SIG-M5 treated with dmso at 0.1 percent for 504 hours (cell line): ENCODE measurements around the gene C1orf56.
"Not testable (repeated sequence)": the region's sequence is repeated elsewhere in the genome, so short reads cannot be mapped to it uniquely, and the experiment has no call there.

Source experiments
- DNase-seq: peaks from one replicate; lab custom pipeline; 2025; ENCODE audit not compliant: unreplicated experiment; lab: John Stamatoyannopoulos, UW

C1orf56 gene

DNA sequence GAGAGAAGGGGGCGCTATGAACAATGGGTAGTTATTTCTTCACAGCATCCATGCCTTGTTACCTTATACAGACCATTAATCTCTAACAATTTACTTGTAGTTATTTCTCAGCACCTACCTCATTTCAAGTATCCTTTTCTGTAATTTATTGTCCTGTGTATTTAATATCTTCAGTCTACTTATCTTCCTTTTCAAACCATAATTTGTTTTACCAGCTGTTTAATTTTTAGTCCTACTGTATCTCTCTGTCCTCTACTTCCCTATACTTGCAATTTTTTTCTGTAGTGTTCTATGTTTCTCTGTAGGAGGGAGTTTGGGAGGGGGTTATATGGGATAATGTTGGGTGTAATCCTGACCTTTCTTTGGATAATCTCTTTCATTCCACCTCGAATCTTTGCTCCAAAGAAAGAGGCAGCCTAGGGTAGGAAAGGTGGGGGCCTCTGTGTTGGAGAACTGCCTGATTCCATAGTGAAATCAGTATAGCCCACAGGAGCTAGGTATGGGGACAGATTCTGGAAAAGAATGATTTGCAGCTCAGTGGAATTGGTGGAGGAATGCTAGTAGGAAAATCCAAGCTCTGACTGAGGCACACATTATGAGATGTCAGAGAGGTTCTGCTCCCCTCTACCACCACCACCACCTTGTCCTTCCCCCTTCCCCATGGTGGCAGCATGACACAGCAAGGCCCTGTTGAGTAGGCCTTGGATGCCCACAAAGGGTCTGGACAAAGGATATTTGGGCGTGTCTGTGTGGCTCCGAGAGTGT lies 13.3 kb downstream of the C1orf56 start:
- no peak for DNase-seq

DNA sequence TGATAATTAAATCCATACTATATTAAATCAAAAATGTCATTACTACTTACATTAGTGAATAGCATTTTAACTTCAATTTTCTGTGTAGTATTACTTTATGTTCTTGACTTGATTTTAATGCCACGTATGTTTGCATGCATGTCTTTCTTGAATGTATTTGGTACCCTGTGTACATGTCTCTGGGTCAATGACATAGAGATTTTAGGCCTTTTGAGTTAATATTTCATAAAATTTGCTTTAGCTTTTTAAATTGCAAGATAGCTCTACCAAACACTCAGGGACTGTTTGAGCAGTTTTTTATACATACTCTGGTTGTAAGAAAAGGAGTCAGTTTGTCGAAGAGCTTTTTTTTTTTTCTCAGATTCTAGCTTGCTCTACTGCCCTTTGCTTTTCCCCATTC lies 14.2 kb downstream of the C1orf56 start:
- DNase-seq: no peak

DNA sequence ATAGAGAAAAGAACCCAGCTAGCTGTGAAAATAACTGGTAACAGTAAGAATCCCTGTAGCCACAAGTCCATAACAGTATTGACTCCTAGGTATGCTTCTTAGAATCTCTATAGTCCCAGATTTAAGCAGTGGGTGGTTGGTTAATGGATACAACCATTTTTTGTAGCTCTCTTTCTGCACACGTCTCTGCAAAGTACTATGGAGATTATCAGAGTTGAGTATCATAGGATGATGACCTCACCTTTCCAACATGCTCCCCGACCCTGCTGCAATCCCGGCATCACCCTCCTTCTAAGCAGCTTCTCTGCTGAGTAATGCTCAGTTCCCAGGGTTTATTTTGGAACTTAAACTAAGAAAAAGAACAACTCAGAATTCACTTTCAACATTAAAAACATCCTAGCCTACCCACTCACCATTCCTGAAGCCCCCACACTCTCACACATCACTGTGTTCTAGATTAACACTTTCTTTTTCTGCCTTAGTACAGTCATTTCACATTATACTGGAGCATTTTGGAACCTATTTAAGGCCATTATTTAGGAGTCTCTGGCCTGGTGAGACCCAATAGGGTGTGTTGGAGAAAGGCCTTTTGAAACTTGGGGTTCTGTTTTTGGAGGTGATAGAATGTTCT lies 15.3 kb downstream of the C1orf56 start:
- no peak for DNase-seq

DNA sequence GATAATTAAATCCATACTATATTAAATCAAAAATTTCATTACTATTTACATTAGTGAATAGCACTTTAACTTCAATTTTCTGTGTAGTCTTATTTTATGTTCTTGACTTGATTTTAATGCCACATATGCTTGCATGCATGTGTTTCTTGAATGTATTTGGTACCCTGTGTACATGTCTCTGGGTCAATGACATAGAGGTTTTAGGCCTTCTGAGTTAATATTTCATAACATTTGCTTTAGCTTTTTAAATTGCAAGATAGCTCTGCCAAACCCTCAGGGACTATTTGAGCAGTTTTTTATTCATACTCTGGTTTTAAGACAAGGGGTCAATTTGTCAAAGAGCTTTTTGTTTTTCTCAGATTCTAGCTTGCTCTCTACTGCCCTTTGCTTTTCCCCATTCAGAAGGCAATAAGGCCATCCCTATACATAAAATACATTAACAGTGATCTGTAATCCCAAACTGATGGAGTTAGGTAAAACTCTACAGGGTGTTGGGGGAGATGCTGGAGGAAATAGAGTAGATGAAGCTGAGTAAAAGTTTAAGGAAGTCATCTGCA lies 17.6 kb downstream of the C1orf56 start:
- DNase-seq: no peak

- no peak for DNase-seq
Observed at GRCh38 chr1:151067185-151067584, 19.6 kb downstream of the C1orf56 start.

DNA sequence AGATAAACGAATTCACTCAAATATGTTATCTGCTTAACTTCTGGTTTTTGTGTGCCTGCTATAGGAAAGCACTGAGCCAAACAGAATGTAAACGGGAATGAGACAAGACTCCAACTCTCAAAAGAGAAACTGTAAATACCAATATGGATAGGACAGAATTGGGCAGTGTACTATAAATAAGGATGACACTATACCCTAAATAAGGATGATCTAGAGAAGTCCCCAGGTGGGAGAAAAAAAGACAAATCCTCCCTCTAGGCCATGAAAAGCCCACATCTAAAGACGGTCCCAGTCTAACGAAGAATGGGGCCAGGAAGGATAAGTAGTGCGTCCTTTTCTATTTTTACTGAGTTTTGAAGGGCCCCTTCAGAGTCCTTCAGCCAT lies 21.5 kb downstream of the C1orf56 start:
- no peak for DNase-seq

- peak; percentile 97 for DNase-seq
Observed at GRCh38 chr1:151070474-151071276, 23.1 kb downstream of the C1orf56 start, which contains the start of gene GABPB2. TSS of gene GABPB2 (plus strand) at chr1:151070761. CDS start at chr1:151088190, 17,429 bp downstream.

GRCh38 chr1:151072224-151072623 lies 24.7 kb downstream of the C1orf56 start:
- no peak for DNase-seq

GRCh38 chr1:151085953-151086559 lies 38.5 kb downstream of the C1orf56 start:
- DNase-seq: no peak

DNA sequence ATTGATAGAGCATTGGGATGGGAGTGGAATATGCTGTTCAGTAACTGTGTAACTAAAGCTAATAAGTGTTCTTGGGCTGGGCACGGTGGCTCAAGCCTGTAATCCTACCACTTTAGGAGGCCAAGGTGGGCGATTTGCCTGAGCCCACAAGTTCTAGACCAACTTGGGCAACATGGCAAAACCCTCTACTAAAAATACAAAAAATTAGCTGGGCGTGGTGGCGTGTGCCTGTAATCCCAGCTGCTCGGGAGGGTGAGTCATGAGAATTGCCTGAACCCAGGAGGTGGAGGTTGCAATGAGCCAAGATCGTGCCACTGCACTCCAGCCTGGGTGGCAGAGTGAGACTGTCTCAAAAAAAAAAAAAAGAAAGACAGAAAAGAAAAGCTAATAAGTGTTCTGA lies 49.9 kb downstream of the C1orf56 start:
- DNase-seq: not testable (repeated sequence)

DNA sequence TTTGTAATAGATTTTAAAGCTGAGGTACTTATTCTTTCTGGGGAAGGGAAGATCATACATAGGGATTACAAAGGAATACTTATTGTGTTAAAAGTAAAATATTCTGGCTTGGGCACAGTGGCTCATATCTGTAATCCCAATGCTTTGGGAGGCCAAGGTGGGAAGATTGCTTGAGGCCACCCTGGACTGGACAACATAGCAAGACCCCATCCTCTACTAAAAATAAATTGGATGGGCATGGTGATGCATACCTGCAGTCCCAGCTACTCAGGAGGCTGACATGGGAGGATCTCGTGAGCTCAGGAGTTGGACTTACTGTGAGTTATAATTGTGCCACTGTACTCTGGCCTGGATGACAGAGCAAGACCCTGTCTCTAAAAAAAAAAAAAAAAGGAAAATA lies 50.6 kb downstream of the C1orf56 start:
- DNase-seq: no peak
